Stimulated activated CD8-positive, alpha-beta memory T cell treated with anti-CD3 and anti-CD28 coated beads, Interleukin-2, amount 100 ng/mL, for 48 hours (primary cell): ENCODE results near the gene CSNK2A1.
"Not testable (repeated sequence)": the region's sequence is repeated elsewhere in the genome, so short reads cannot be mapped to it uniquely, and the experiment has no call there.

Experiments used
- DNase-seq, 2 donors: peaks; one replicate each; pipeline ENCODE4 v3.0.0-alpha.2; 2020; ENCODE audit warnings: low read depth in 2 of 2

Gene CSNK2A1

GRCh38 chr20:458776-459175 is 84.8 kb downstream of the CSNK2A1 start:
- no peak for DNase-seq

GRCh38 chr20:454951-455350 is 88.6 kb downstream of the CSNK2A1 start:
- DNase-seq: no peak

GRCh38 chr20:452021-452420 is 91.6 kb downstream of the CSNK2A1 start:
- DNase-seq: not testable (repeated sequence)

GRCh38 chr20:445514-446336 is 97.9 kb downstream of the CSNK2A1 start:
- no peak for DNase-seq

- DNase-seq: no peak
These were observed 98.6 kb downstream of the CSNK2A1 start for GRCh38 chr20:444862-445426.

GRCh38 chr20:444117-444516 is 99.5 kb downstream of the CSNK2A1 start:
- no peak for DNase-seq

- DNase-seq: no peak
These were observed 100.3 kb downstream of the CSNK2A1 start for GRCh38 chr20:443223-443775.

GRCh38 chr20:440636-441035 is 103.0 kb downstream of the CSNK2A1 start:
- DNase-seq: no peak

- no peak for DNase-seq
These were observed 103.4 kb downstream of the CSNK2A1 start for GRCh38 chr20:440148-440547.

GRCh38 chr20:438571-439469 is 104.8 kb downstream of the CSNK2A1 start:
- peak; percentile 31 to 41 for DNase-seq

- DNase-seq: no peak
These were observed 105.7 kb downstream of the CSNK2A1 start for GRCh38 chr20:437787-438486.

- no peak for DNase-seq
These were observed 107.1 kb downstream of the CSNK2A1 start for GRCh38 chr20:436476-436875.

- DNase-seq: no peak
These were observed 108.0 kb downstream of the CSNK2A1 start for GRCh38 chr20:435558-435957.

- no peak for DNase-seq
These were observed 108.8 kb downstream of the CSNK2A1 start for GRCh38 chr20:434661-435419.

- DNase-seq: no peak
These were observed 109.4 kb downstream of the CSNK2A1 start for GRCh38 chr20:434221-434620.

GRCh38 chr20:433300-433975 is 110.2 kb downstream of the CSNK2A1 start:
- peak; percentile 54 to 59 for DNase-seq

- DNase-seq: no peak
These were observed 110.8 kb downstream of the CSNK2A1 start for GRCh38 chr20:432677-433299.

GRCh38 chr20:432208-432607 is 111.4 kb downstream of the CSNK2A1 start:
- no peak for DNase-seq

GRCh38 chr20:431012-431904 is 112.3 kb downstream of the CSNK2A1 start:
- DNase-seq: peak in 1 of 2 donors; percentile 32
